ENCODE measurements around the gene CDRT4.

Gene CDRT4

GRCh38 chr17:15431196-15431595 lies 36.2 kb downstream of the CDRT4 start:
- DNase-seq, result no peak

- DNase-seq, result no peak
These were observed 42.9 kb downstream of the CDRT4 start for GRCh38 chr17:15424521-15424920.

GRCh38 chr17:15422392-15422965 lies 44.9 kb downstream of the CDRT4 start:
- no peak for DNase-seq

GRCh38 chr17:15418781-15419180 lies 48.6 kb downstream of the CDRT4 start:
- no peak for DNase-seq

GRCh38 chr17:15414532-15415306 lies 52.7 kb downstream of the CDRT4 start:
- no peak for DNase-seq

GRCh38 chr17:15413101-15413771 lies 54.2 kb downstream of the CDRT4 start:
- DNase-seq, result no peak

GRCh38 chr17:15412606-15413005 lies 54.8 kb downstream of the CDRT4 start:
- no peak for DNase-seq

- DNase-seq, result no peak
These were observed 55.8 kb downstream of the CDRT4 start for GRCh38 chr17:15411384-15412198.

- DNase-seq, result no peak
These were observed 57.6 kb downstream of the CDRT4 start for GRCh38 chr17:15409721-15410250.

GRCh38 chr17:15408803-15409202 lies 58.6 kb downstream of the CDRT4 start:
- no peak for DNase-seq

GRCh38 chr17:15406081-15406480 lies 61.3 kb downstream of the CDRT4 start:
- no peak for DNase-seq

GRCh38 chr17:15405058-15405415 lies 62.4 kb downstream of the CDRT4 start:
- no peak for DNase-seq

- DNase-seq, result no peak
These were observed 63.0 kb downstream of the CDRT4 start for GRCh38 chr17:15404106-15405057.

GRCh38 chr17:15403276-15403939 lies 64.0 kb downstream of the CDRT4 start:
- DNase-seq, result no peak

GRCh38 chr17:15399443-15399842 lies 68.0 kb downstream of the CDRT4 start:
- no peak for DNase-seq

GRCh38 chr17:15398736-15399331 lies 68.6 kb downstream of the CDRT4 start:
- DNase-seq, result no peak

- DNase-seq, result no peak
These were observed 69.1 kb downstream of the CDRT4 start for GRCh38 chr17:15398291-15398690.

GRCh38 chr17:15397620-15398019 lies 69.8 kb downstream of the CDRT4 start:
- no peak for DNase-seq

- no peak for DNase-seq
These were observed 72.3 kb downstream of the CDRT4 start for GRCh38 chr17:15395091-15395490.

GRCh38 chr17:15393414-15393813 lies 74.0 kb downstream of the CDRT4 start:
- no peak for DNase-seq

- no peak for DNase-seq
These were observed 75.1 kb downstream of the CDRT4 start for GRCh38 chr17:15392326-15392741.

Data from stimulated activated CD8-positive, alpha-beta memory T cell treated with anti-CD3 and anti-CD28 coated beads, Interleukin-4, amount 100 ng/mL, for 48 hours (primary cell).